EL (cell line): Measurements from ENCODE around the gene ARHGAP15.
A peak's percentile ranks its signal among the peaks of the same experiment; 100 is the strongest.

Experiments
- DNase-seq: peaks from one replicate; pipeline ENCODE4 v3.0.0-alpha.2; 2016

ARHGAP15 gene

DNA sequence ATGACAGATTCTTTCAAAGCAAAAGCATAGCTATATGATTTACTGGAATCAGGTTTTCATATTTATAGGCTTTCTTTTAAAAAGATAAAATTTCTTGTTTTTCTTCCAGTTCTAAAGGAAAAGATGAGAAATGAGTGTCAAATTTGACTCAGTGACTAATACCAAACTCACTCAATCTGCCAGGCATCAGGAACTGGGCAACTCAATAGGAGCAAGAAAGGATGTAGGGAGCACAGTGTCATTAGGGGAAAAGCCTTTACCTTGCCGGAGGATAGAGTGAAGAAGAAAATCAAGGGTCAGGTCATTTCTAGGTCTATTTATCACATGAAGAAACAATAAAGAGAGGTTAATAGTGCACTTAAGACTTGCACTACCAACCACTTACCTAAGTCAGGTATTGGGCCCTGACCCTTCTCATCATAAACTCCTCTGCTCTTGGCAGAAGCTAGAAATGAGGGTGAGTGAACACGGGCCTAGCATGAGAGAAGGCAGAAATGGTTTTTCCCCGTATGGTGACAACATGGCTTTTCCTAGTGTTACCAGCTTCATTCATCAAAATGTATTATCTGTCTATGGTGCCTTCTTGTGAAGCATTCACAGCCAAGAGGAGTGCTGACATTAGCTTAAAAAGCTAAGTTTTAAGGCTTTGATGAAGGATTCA is 151.0 kb downstream of the ARHGAP15 start:
- no peak for DNase-seq

DNA sequence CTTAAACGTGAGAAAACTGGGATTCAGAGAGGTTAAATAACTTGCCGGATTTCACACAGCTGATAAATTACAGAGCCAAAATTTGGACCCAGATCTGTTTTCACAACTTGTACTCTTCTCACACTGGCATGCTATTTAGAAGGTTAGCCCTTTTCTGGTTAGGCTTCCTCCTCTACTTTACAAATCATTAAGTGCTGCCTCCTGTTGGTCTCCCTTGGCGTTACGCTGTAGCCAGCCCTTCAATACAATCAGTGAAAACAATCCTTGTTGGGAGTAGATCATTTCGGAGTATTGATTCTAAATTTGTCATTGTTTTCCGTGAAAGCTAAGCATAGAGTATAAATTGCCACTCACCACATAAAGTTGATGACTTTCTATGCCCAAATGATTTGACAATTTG is 153.5 kb downstream of the ARHGAP15 start:
- no peak for DNase-seq

DNA sequence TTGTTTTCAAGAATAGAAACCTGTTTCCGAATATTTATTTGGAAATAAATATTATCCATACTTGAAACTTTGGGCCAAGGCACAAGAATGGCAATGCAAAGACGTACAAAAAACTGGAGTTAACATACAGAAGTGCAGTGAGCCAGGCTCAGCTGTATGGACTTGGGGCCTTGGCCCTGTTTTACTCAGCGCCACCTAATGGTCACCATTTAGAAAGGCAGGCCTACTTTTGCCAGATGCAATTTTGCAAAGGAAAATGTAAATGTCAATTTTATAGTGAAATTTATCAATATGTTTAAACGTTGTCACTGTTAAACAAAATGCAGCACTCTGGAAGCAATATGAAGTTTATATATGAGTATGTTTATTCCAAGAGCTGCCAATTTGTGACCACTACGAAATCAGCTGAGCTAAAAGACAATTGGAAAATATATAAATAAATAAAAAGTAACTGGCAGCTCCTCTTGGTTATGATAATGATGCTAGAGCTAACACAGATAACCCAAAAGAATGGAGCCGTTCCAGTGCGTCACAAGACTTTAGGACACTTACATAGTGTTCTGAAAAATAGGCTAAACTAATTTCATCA is 155.0 kb downstream of the ARHGAP15 start:
- peak; percentile 48 for DNase-seq

DNA sequence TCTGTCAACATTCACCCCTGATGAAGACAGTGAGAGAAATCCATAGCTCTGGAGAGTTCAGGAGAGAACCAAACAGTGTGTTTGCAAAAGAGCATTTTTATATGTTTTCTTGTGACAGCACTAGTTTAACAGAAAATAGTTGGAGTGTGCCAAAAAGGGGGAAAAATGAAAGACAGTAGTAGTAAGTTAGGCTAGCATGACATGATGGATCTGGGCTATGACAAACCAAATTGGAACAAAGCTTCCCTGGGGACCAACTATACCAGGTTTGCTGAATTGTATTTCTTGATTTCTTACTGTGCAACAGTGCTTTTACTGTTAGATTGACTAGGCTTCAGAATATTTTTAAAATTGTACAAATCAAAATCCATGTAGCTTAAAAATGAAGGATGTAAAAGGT is 159.8 kb downstream of the ARHGAP15 start:
- DNase-seq, result no peak

DNA sequence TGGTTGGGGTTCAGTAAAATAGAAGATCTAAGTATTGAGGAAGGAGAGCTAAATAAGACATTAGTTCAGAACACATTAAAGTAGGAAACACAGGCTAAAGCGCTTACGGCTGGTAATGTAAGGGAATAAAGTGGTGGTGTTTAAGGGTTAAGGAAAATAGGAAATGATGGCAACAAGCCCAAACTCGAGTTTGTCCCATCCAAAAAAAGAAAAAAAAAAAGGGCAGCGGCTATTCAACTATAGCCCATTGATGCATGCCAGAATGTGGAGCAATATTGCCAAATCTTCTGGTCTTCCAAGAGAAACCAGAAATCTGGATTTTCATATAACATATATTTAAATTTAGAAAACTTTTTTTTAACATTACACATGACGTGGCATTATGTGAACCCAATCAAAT is 161.0 kb downstream of the ARHGAP15 start:
- DNase-seq, result no peak

DNA sequence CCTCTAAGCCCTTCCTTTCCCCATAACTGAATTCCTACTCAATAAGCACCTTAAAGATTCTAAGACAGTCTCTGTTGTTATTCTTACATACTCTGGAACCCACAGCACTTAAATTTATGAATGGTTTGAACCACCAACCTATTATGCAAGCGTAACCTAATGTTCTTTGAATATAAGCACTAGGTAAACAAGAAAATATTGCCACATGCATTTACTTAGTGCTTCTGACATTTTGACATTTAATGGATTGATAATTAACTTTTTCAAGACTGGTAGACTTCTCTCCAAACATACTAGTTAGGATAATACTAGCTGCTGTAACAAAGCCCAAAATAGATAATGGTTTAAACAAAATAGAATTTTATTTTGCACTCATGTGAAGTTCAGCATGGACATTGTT is 164.8 kb downstream of the ARHGAP15 start:
- DNase-seq, result no peak

DNA sequence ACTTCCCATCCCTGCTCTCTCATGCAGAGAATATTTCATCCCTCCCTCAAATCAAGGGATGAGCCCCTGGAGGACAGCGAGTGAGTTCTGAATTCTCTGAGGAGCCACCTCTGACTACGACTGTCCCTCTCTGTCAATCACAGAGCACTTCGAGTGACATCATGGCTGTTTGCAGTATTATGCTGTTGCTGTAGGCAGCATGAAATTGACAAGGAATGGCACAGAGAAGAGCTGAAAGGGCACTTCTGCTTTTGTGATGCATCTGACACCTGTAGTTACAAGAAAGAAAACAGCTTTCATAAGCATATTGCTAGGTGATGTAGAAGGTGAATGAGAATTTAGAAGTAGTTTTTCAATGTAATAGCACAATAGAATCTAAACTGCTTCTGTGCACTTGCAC is 166.9 kb downstream of the ARHGAP15 start:
- no peak for DNase-seq

DNA sequence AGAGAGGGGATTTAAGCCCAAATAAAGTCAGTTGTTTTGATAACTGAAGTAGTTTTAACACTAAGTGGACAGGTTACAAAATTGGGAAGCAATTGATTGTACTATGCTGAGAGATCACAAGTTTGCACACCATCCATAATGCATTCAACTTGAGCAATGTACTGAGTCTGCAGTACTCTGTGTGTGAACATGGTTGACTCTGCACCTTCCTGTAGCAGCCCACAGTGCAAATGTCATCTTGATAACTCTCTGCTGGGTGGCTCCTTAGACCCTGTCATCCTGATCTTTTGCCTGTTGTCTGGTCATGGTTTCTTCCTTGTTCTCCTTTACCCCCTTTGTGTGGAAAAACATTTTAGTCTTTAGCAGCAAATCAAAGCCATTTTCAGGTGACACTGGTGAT is 168.0 kb downstream of the ARHGAP15 start:
- DNase-seq, result no peak

DNA sequence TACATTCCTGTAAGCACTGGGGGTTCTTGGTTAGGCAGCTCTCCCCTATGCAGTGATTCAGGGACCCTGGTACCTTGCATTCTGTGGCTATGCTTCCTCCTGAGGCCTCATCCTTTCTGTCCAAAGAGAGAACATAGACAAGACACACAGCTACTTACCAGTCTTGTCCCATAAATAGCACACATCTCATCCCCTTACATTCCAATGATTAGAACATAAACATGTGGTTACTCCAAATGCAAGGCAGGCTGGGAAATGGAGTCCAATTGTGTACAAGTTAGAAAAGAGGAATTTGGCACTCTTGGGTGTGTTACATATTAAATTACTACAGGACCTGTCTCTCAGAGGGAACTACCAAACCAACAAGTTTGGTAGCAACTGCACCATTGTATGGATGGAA is 171.3 kb downstream of the ARHGAP15 start:
- DNase-seq, result peak; percentile 19

DNA sequence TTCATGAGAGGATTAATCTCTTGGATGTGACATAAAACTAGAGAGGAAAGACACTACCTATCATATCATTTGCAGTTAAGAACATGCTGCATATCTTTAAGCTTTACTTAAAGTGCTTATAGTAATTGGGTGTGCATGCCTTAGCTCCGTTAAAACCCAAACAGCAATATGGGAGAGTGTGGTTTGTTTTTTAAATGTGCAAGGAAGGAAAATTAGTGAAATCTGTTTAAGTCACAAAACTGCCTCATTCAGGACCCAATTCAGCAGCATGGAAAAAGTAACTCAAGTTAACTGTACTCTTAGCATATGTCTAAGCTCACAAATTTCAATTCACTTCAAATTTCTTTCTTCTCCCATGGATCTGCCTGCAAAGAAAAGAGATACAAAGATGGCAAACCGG is 182.2 kb downstream of the ARHGAP15 start:
- no peak for DNase-seq

DNA sequence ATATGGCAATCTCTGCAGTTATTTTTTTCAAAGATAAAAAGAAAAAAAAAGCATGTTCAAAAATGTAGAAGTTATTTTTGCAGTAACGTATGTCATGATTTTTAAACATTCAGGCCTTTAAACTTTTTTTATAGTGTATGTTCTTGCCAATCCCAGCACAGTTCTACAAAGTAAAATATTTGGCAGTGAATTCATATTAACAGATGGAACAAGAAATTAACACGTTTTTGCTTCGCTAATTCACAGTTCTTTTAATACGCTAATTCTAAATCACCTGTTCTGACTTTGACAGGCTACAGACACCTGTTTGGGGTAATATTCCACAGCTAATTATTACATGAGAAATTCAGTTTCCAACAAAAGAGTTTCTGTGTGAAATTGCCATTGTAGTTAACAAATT is 183.2 kb downstream of the ARHGAP15 start:
- no peak for DNase-seq

DNA sequence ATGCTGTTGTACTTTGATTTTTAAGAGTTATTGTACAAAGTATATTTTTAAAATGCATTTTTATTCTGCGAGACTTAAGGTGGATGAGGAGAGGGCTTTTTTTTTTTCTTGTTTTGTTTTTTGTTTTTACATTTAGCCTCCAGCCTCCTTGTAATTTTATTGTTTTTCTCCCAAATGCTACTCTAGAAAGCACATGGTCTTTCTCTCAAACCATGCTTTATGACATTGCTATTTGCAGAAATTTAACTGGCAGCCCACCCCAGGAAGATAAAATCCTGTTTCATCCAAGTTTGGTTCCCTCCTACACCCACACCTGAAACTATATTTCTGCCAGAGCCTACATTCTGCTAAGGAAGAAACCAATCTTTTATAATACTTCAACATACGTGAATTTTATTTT is 184.6 kb downstream of the ARHGAP15 start:
- DNase-seq, result no peak

DNA sequence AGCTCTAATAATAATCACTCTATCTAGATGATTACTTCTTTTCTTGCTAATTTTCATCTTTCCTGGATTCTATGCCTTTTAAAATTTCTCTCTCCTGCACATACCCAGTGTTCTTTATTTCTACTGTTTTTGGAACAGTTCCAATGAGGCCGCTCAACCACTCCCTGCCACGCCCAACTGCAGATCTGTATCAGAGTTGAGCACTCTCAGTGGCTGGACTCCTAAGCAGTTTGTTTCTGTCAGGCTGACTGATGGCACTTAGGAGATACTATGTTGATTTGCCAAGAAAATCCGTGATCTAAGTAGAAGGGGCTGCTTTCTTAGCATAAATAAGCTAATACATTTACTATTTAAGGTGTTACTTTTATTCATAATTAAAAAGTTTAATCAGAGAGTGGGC is 192.8 kb downstream of the ARHGAP15 start:
- no peak for DNase-seq

DNA sequence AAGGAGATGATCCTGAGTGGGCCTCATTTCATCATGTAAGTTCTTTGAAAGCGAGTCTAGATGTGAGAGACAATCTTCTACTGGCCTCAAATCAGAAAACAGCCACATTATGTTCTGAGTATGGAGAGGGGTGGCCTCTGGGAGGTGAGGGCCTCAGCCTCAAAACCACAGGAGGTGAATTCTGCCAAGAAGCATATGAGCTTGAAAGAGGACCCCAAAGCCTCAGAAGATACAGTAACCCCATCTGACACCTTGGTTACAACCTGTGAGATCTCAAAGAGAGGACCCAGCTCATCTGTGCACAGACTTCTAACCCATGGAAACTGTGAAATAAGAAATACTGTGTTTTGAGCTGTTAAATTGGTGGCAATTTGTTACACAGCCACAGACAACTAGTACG is 200.1 kb downstream of the ARHGAP15 start:
- DNase-seq, result no peak

DNA sequence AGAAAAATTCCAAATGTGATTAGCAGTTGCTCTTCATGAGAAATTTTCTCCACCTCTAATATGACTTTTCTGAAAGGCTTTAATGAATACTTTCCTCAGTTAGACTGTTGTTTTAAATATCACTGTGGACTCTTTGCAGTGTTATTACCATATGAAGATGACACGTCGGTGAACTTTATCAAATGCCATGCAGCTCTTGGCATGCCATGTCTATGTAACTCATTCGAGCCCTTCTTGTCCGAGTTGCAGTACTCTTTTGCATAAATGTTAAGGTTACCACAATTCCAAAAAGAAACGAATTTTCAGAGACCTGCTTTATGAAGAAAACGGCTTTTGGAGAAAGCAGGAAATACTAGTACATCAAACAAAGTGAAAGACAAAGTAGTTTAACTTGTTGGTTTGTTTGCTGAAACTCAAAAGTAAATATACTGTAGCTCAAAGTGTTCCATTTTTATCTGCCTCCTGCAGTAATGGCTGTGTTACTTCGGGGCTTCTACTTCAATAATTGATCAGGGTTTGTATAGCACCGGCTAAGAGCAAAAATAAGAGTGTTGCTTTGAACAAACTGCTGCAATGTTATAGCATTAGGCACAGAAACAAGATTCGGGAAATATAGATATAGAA is 204.1 kb downstream of the ARHGAP15 start:
- no peak for DNase-seq

DNA sequence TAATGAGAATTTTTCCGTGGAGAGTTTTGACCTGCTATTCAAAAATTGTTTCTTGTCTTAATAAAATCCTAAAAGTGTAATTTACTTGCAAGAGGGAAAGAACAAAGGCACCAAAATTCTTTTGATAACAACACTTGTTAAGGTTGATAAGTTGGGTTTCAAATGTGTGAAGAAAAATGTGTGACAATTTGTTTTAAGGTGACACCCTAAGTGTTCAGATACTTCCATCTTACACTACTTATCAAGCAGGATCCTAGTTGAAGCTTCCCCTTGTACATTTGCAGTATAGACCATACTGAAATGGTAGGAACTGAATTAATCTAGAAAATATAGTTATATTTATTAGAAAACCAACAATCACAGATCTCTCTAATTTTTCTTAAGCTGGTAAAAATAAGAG is 204.6 kb downstream of the ARHGAP15 start:
- no peak for DNase-seq

DNA sequence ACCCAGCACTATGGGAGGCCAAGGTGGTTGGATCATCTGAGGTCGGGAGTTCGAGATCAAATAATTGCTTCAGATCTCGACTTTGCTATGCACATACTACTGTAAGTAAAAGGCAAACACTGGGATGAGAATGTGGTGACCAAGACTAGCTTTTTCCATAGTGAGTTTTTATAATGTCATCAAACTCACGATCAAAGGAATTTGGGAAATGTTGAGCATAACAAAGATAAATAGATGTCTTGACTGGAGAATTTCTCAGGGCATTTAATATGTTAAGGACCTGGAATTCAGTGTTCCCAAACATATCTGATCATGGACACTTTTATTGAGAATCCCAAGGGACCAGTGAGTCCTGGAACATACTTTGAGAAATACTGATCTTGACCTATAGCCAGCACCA is 205.6 kb downstream of the ARHGAP15 start:
- DNase-seq, result peak; percentile 38

DNA sequence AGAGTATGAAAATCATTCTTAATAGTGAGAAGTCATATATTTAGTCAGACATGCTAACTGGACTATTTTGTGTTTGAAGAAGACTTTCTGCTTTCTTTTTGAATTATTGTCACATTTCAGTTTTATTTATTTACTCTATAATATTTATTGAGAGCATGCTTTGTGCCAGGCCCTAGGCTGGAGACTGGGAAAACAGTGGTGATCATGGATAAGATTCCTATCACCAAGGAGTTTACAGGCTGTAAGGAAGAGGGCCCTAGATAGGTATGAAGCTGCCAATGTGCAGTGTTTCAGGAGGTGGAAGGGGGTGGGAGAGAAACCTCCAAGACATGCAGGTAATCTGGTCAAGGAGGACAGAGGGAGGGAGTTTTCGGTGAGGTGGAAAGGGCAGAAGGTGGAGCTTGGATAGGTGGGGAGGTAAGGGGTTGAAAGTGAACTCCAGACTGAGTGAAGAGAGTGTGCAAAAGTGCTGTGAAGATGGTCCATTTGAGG is 207.5 kb downstream of the ARHGAP15 start:
- no peak for DNase-seq

DNA sequence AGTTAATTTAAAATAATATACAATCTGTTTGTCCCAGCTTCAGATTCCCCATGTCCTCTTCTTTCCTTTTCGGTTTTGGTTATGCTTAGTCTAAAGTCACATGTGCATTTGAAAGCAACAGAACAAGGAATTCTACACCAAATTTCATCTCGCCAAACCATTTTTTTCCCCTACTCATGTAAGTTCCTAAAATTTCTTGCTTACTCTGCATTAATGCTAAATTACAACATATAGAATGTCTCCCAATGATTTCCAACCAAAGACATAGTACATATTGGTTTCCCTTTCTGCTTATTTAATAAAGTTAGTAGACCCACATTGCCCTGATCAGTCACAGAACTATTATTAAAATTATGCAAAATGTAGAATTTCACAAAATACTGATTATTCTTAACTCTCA is 212.3 kb downstream of the ARHGAP15 start:
- DNase-seq, result no peak

DNA sequence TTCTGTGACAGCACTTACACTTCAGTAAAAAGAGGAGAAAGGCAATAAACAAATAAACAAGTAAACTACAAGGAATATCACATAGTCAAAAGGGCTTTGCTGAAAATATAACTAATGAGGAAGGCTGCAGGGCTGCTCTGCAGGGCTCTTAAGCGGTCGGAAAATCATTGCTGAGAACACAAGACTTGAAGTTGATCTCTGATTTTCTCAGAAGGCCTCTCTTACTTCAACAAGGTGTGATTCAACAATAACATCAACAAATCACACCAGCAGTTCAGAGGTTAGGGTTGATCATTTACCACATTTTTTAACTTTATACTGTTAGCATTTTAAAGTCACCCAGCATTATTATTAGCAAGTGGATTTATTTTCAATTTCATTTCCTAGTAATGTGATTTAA is 215.6 kb downstream of the ARHGAP15 start:
- no peak for DNase-seq

DNA sequence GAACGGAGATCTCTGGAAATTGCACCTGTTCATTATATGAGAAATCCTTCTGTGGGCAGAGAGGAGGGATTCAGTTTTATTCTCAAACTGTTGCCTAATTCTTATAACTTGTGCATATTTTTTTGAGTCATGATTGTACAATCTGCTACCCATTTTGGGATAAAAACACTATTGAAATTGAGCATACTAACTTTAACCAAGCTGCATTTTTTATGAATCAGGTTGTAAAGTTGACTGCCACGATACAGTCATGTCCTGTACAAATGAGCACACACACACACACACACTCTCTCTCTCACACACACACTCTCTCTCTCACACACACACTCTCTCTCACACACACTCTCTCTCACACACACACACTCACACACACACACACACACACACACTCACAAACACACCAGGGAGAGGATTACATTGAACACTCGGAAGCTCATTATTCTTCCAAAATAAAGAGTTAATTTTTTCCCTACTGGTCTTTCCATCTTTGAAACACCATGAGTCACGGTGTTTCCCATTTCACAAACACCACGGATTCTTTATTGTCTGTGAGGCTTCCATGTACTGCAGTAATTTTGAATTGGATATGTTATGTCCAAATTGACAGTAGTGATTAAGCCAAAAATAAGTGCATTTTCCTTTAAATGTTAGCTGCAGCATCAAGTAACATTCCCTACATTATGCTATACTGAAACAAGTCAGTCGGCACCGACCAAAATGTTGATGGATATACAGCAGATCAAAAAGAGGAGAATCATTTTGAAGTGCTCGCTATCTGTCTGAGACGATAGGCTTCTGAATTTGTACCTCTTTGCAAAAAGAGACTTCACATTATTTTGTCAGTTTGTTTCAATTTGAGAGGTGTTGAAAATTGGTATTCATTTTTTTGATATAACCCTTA is 216.9 kb downstream of the ARHGAP15 start:
- DNase-seq, result no peak

DNA sequence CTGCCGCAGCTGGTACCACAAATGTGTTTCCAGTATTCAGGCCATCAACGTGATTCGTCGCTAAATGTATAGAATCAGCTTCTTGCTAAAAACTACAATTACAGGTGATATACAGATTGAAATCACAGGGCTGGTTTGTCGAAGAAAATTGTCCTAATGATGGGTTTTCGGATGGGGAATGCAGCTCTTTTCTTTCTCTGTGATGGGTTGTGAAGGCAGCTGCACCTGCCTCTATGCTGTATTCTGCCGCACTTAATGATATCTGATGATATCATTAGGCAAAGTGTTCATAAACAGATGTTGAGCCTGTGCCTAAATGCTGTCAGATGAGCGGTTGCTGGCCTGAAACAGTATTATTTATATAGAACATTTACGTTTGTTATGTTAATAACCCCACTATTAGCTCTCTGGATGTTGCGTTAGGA is 218.1 kb downstream of the ARHGAP15 start:
- no peak for DNase-seq

DNA sequence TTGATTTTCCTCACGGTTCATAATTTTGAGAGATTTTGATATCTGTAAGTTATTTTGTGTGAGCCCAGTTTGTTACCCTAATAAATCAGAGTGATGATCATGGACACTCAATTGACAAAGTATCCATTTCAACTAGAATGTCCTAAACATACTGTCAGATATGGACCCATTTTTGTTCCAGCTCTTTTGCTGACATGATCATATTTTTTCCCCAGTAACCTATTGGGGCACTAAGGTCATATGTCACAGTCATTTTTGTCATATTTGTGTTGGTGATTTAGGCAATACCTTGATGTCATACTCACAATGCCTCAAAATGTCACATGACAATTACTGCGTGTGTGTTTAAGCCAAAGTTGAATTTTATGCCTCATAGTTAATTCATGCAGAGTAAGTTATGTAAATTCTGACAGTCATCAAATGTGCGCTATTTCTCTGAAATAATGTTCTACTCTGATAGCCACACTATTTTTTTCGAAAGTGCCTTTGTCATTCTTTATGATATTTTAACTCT is 218.7 kb downstream of the ARHGAP15 start:
- DNase-seq, result no peak
